ENCODE measurements around the gene TRAF2. TPM values are rescaled to one million over a fixed set of nuclear protein-coding genes. Genes with fewer than 3 reads are reported as not detected.
A peak's percentile ranks its signal among the peaks of the same experiment; 100 is the strongest.

Gene TRAF2
- polyA plus RNA-seq, 2 donors, result 11.0 to 16.6 TPM

GRCh38 chr9:136957461-136957860, 71.1 kb downstream of the TRAF2 start:
- 93 to 97% methylated on average over 1 of the region's 1 CpG for whole genome bisulfite sequencing, 2 donors
- H3K36me3 ChIP-seq (ENCODE audit: control insufficient read depth in 2 of 2, insufficient read depth in 2 of 2, low read length in 1 of 2), result no peaks in the 10 kb centered on the region
- peaks cover 6 to 9% of the 10 kb centered on the region in 2 donors for H3K4me1 ChIP-seq (ENCODE audit: control insufficient read depth in 2 of 2, insufficient read depth in 2 of 2, low read length in 1 of 2)
- H3K27me3 ChIP-seq (ENCODE audit: control insufficient read depth in 1 of 2, insufficient read depth in 2 of 2, low read length in 2 of 2), result no peaks in the 10 kb centered on the region
- H3K9me3 ChIP-seq (ENCODE audit: control insufficient read depth in 2 of 2, insufficient read depth in 1 of 2, low read depth in 1 of 2, low read length in 1 of 2), result no peaks in the 10 kb centered on the region
- H3K27ac ChIP-seq (ENCODE audit: low read depth in 2 of 2, low read length in 1 of 2), result no peak overlapping the region
- no peak overlapping the region for H3K4me3 ChIP-seq (ENCODE audit: low read depth in 1 of 2, low read length in 2 of 2)

DNA sequence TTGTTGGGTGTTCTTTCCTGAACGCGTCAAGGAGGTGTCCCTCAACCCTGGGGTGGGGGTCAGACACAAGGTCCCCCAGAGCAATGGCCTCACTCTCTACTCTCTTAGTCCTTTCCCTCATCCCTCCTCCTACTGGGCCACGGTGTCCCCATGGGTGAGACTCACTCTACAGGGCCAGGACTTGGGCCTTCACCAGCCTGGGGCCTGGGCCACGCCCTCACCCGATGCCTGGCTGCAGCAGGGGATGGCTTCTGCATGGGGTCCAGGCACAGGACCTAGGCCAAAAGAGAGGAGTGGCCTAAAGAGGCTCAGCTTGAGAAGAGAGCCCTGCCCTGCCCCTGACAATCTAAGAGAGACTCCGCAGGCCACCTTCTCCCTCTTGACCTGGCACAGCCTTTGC, 71.6 kb downstream of the TRAF2 start:
- WGBS, 2 donors, result 92 to 93% methylated on average over 6 of the region's 6 CpGs
- no peaks in the 10 kb centered on the region for H3K27me3 ChIP-seq (ENCODE audit: control insufficient read depth in 1 of 2, insufficient read depth in 2 of 2, low read length in 2 of 2)
- H3K27ac ChIP-seq (ENCODE audit: low read depth in 2 of 2, low read length in 1 of 2), result no peak overlapping the region
- H3K9me3 ChIP-seq (ENCODE audit: control insufficient read depth in 2 of 2, insufficient read depth in 1 of 2, low read depth in 1 of 2, low read length in 1 of 2), result no peaks in the 10 kb centered on the region
- no peak overlapping the region for H3K4me3 ChIP-seq (ENCODE audit: low read depth in 1 of 2, low read length in 2 of 2)
- H3K4me1 ChIP-seq (ENCODE audit: control insufficient read depth in 2 of 2, insufficient read depth in 2 of 2, low read length in 1 of 2), result peaks cover 6 to 9% of the 10 kb centered on the region in 2 donors
- H3K36me3 ChIP-seq (ENCODE audit: control insufficient read depth in 2 of 2, insufficient read depth in 2 of 2, low read length in 1 of 2), result no peaks in the 10 kb centered on the region

- H3K27me3 ChIP-seq (ENCODE audit: control insufficient read depth in 1 of 2, insufficient read depth in 2 of 2, low read length in 2 of 2), result no peaks in the 10 kb centered on the region
- H3K4me1 ChIP-seq (ENCODE audit: control insufficient read depth in 2 of 2, insufficient read depth in 2 of 2, low read length in 1 of 2), result peaks cover 6 to 9% of the 10 kb centered on the region in 2 donors
- no peaks in the 10 kb centered on the region for H3K36me3 ChIP-seq (ENCODE audit: control insufficient read depth in 2 of 2, insufficient read depth in 2 of 2, low read length in 1 of 2)
- no peak overlapping the region for H3K27ac ChIP-seq (ENCODE audit: low read depth in 2 of 2, low read length in 1 of 2)
- H3K4me3 ChIP-seq (ENCODE audit: low read depth in 1 of 2, low read length in 2 of 2), result no peak overlapping the region
- no peaks in the 10 kb centered on the region for H3K9me3 ChIP-seq (ENCODE audit: control insufficient read depth in 2 of 2, insufficient read depth in 1 of 2, low read depth in 1 of 2, low read length in 1 of 2)
- 85 to 95% methylated on average over 7 of the region's 7 CpGs for WGBS, 2 donors
Observed at GRCh38 chr9:136958473-136958872, 72.2 kb downstream of the TRAF2 start.

DNA sequence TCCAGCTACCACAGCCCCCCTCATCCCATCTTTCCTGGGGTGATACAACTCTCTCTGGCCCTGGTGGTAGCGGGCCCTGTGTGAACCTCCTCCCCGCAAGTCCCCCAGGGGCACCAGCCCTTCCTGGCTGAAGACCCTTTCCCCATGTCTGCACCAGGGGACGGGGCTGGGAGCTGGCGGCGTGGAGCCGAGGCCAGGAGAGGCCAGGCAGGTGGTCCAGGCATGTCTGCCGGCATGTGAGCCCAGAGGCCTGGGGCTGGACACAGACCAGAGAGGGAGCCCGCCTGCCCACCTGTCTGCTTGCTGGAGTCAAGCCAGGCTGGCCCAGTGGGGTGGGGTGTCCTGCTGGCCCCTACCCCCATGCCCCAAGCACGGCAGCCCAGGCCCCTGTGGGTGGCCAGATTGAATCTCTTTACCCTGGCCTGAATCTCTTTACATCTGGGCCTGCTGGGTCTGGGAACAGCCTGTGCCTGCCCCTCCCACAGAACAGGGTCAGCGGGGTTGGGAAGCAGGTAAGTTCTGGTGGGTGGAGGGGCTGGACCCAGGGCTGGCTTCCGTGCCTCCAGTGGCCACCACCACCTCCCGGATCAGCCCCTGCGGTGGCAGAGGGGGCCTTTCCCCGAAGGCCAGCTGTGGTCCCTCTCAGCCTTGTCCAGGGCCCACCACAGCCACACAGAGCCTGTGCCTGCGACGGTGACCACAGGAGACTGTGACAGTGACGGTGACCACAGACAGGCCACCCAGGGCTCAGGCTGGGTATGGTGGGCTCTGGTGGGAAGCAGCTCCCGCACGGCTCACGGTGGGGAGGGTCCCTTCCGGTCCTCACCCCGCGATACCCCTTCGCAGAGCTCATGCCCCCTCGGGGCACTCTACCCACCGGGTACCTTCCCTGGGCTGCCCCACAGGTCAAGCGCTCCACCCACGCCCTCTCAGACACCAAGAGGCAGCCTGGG, 72.9 kb downstream of the TRAF2 start:
- H3K9me3 ChIP-seq (ENCODE audit: control insufficient read depth in 2 of 2, insufficient read depth in 1 of 2, low read depth in 1 of 2, low read length in 1 of 2), result no peaks in the 10 kb centered on the region
- no peaks in the 10 kb centered on the region for H3K36me3 ChIP-seq (ENCODE audit: control insufficient read depth in 2 of 2, insufficient read depth in 2 of 2, low read length in 1 of 2)
- H3K27me3 ChIP-seq (ENCODE audit: control insufficient read depth in 1 of 2, insufficient read depth in 2 of 2, low read length in 2 of 2), result no peaks in the 10 kb centered on the region
- no peak overlapping the region for H3K27ac ChIP-seq (ENCODE audit: low read depth in 2 of 2, low read length in 1 of 2)
- WGBS, 2 donors, result 89% methylated on average over 26 to 28 of the region's 28 CpGs
- H3K4me3 ChIP-seq (ENCODE audit: low read depth in 1 of 2, low read length in 2 of 2), result no peak overlapping the region
- peaks cover 6 to 12% of the 10 kb centered on the region in 2 donors for H3K4me1 ChIP-seq (ENCODE audit: control insufficient read depth in 2 of 2, insufficient read depth in 2 of 2, low read length in 1 of 2)

- no peaks in the 10 kb centered on the region for H3K9me3 ChIP-seq (ENCODE audit: control insufficient read depth in 2 of 2, insufficient read depth in 1 of 2, low read depth in 1 of 2, low read length in 1 of 2)
- peaks cover 6 to 15% of the 10 kb centered on the region in 2 donors for H3K4me1 ChIP-seq (ENCODE audit: control insufficient read depth in 2 of 2, insufficient read depth in 2 of 2, low read length in 1 of 2)
- no peak overlapping the region for H3K4me3 ChIP-seq (ENCODE audit: low read depth in 1 of 2, low read length in 2 of 2)
- WGBS, 2 donors, result 81% methylated on average over 19 of the region's 19 CpGs
- H3K27ac ChIP-seq (ENCODE audit: low read depth in 2 of 2, low read length in 1 of 2), result no peak overlapping the region
- H3K36me3 ChIP-seq (ENCODE audit: control insufficient read depth in 2 of 2, insufficient read depth in 2 of 2, low read length in 1 of 2), result no peaks in the 10 kb centered on the region
- no peaks in the 10 kb centered on the region for H3K27me3 ChIP-seq (ENCODE audit: control insufficient read depth in 1 of 2, insufficient read depth in 2 of 2, low read length in 2 of 2)
Observed at GRCh38 chr9:136960212-136960937, 74.1 kb downstream of the TRAF2 start.

DNA sequence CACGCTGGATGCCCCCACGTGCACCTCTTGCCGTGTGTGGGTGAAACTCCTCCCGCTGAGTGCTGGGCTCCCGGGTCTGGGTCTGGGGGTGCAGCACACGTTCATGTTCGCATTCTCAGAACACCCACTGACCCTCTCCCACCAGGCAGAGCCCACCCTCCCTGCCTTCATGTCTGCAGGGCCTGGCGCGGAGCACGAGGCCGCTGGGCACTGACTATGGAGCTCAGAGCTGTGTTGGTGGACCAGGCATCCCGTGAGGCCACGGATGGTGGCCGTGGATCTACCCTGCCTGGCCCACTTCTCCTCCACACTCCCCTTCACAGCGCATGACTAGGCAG, 74.6 kb downstream of the TRAF2 start:
- 74 to 76% methylated on average over 15 of the region's 15 CpGs for WGBS, 2 donors
- H3K27ac ChIP-seq (ENCODE audit: low read depth in 2 of 2, low read length in 1 of 2), result no peak overlapping the region
- H3K27me3 ChIP-seq (ENCODE audit: control insufficient read depth in 1 of 2, insufficient read depth in 2 of 2, low read length in 2 of 2), result no peaks in the 10 kb centered on the region
- H3K36me3 ChIP-seq (ENCODE audit: control insufficient read depth in 2 of 2, insufficient read depth in 2 of 2, low read length in 1 of 2), result no peaks in the 10 kb centered on the region
- H3K4me3 ChIP-seq (ENCODE audit: low read depth in 1 of 2, low read length in 2 of 2), result no peak overlapping the region
- H3K4me1 ChIP-seq (ENCODE audit: control insufficient read depth in 2 of 2, insufficient read depth in 2 of 2, low read length in 1 of 2), result peaks cover 6 to 16% of the 10 kb centered on the region in 2 donors
- H3K9me3 ChIP-seq (ENCODE audit: control insufficient read depth in 2 of 2, insufficient read depth in 1 of 2, low read depth in 1 of 2, low read length in 1 of 2), result no peaks in the 10 kb centered on the region

DNA sequence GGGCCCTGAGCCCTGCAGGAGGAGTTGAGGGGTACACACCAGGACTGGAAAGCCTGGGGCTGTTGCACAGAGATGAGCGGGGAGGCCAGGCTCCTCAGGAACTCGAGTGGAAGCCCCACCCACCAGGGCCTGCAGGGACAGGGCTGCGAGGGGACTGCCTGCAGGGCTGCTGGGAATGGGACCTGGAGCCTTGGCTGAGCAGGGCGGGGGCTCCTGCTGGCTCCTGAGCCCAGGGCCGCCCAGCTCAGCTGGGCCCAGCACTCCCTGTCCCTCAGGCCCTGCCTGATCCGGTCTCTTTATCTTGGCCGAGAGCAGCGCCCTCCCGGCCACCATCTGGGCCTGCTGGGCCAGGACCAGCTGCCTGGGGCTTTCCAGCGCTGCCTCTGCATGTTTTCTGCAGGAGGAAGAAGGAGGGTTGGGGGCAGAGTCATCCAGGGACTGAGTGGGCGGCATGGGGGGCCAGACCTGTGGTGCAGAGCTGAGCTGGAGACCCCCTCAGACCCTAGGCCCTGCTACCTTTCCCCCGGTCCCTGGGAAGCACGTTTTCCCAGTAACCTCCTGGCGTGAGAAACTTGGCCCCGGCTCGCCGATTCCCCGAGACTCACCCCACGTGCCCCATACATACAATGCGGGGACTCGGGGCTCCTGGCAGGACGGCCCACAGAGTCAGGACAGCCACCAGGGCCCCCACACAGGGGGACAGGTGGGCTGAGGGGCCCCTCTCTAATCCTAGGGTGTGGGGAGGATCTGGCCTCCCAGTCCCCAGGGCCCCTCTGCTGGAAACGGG, 75.2 kb downstream of the TRAF2 start:
- 50 to 57% methylated on average over 21 to 23 of the region's 23 CpGs for WGBS, 2 donors
- peaks cover 6 to 17% of the 10 kb centered on the region in 2 donors for H3K4me1 ChIP-seq (ENCODE audit: control insufficient read depth in 2 of 2, insufficient read depth in 2 of 2, low read length in 1 of 2)
- no peaks in the 10 kb centered on the region for H3K36me3 ChIP-seq (ENCODE audit: control insufficient read depth in 2 of 2, insufficient read depth in 2 of 2, low read length in 1 of 2)
- H3K4me3 ChIP-seq (ENCODE audit: low read depth in 1 of 2, low read length in 2 of 2), result no peak overlapping the region
- H3K27me3 ChIP-seq (ENCODE audit: control insufficient read depth in 1 of 2, insufficient read depth in 2 of 2, low read length in 2 of 2), result no peaks in the 10 kb centered on the region
- H3K9me3 ChIP-seq (ENCODE audit: control insufficient read depth in 2 of 2, insufficient read depth in 1 of 2, low read depth in 1 of 2, low read length in 1 of 2), result no peaks in the 10 kb centered on the region
- H3K27ac ChIP-seq (ENCODE audit: low read depth in 2 of 2, low read length in 1 of 2), result peak overlapping the region in 1 of 2 donors; percentile 26

DNA sequence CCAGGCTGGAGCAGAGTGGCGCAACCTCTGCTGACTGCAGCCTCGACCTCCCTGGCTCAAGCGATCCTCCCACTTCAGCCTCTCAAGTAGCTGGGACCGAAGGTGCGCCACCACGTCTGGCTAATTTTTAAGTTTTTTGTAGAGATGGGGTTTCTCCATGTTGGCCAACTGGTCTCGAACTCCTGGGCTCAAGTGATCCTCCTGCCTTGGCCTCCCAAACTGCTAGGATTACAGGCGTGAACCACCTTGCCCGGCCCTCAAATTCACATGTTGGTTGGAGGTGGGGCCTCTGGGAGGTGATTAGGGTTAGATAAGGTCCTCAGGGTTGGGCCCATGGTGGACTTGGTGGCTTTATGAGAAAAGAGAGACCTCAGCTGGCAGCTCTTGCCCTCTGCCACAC, 75.8 kb downstream of the TRAF2 start:
- Histone ChIP-seq H3K27ac (ENCODE audit: low read depth in 2 of 2, low read length in 1 of 2) (no peak overlapping the region), H3K4me1 (ENCODE audit: control insufficient read depth in 2 of 2, insufficient read depth in 2 of 2, low read length in 1 of 2) (peaks cover 6 to 17% of the 10 kb centered on the region in 2 donors), H3K9me3 (ENCODE audit: control insufficient read depth in 2 of 2, insufficient read depth in 1 of 2, low read depth in 1 of 2, low read length in 1 of 2) (no peaks in the 10 kb centered on the region), H3K27me3 (ENCODE audit: control insufficient read depth in 1 of 2, insufficient read depth in 2 of 2, low read length in 2 of 2) (no peaks in the 10 kb centered on the region), H3K36me3 (ENCODE audit: control insufficient read depth in 2 of 2, insufficient read depth in 2 of 2, low read length in 1 of 2) (no peaks in the 10 kb centered on the region), H3K4me3 (ENCODE audit: low read depth in 1 of 2, low read length in 2 of 2) (no peak overlapping the region)
- 95 to 96% methylated on average over 9 of the region's 9 CpGs for WGBS, 2 donors

- H3K27ac ChIP-seq (ENCODE audit: low read depth in 2 of 2, low read length in 1 of 2), result no peak overlapping the region
- 86 to 87% methylated on average over 11 of the region's 11 CpGs for WGBS, 2 donors
- H3K36me3 ChIP-seq (ENCODE audit: control insufficient read depth in 2 of 2, insufficient read depth in 2 of 2, low read length in 1 of 2), result no peaks in the 10 kb centered on the region
- H3K4me3 ChIP-seq (ENCODE audit: low read depth in 1 of 2, low read length in 2 of 2), result no peak overlapping the region
- no peaks in the 10 kb centered on the region for H3K9me3 ChIP-seq (ENCODE audit: control insufficient read depth in 2 of 2, insufficient read depth in 1 of 2, low read depth in 1 of 2, low read length in 1 of 2)
- peaks cover 6 to 17% of the 10 kb centered on the region in 2 donors for H3K4me1 ChIP-seq (ENCODE audit: control insufficient read depth in 2 of 2, insufficient read depth in 2 of 2, low read length in 1 of 2)
- no peaks in the 10 kb centered on the region for H3K27me3 ChIP-seq (ENCODE audit: control insufficient read depth in 1 of 2, insufficient read depth in 2 of 2, low read length in 2 of 2)
Observed at GRCh38 chr9:136962701-136963248, 76.5 kb downstream of the TRAF2 start.

Data from esophagus (tissue), 2 donors.